SH-SY5Y (cell line): Measurements from ENCODE around the gene RARG.

ENCODE experiments used
- GATA2 ChIP-seq: IDR thresholded peaks from 2 replicates; pipeline ENCODE4 v1.6.1; 2011; ENCODE audit warnings: mild to moderate bottlenecking, low read depth, low read length
- GATA3 ChIP-seq: IDR thresholded peaks from 2 replicates; pipeline ENCODE4 v1.6.1; 2011; ENCODE audit warnings: low read depth, mild to moderate bottlenecking, low read length, moderate library complexity

The RARG gene

DNA sequence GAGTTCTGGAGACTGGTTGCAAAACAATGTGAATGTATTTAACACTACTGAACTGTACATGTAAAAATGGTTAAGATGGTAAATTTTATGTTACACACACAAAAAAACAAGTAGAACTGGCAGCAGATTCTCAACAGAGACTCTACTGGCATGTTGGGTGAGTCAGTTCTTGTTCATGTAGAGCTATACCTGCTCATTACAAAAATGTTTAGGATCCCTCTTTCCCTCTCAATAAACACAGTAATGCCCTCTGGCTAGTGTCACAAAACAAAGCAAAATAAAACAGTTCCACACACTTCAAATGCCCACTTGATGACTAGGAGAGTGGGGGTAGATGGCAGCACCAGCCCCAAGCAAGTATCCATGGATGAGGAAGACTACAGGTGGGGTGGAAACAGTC is 65.2 kb downstream of the RARG start:
- TF ChIP-seq GATA3, result no peak
- no peak for TF ChIP-seq GATA2

DNA sequence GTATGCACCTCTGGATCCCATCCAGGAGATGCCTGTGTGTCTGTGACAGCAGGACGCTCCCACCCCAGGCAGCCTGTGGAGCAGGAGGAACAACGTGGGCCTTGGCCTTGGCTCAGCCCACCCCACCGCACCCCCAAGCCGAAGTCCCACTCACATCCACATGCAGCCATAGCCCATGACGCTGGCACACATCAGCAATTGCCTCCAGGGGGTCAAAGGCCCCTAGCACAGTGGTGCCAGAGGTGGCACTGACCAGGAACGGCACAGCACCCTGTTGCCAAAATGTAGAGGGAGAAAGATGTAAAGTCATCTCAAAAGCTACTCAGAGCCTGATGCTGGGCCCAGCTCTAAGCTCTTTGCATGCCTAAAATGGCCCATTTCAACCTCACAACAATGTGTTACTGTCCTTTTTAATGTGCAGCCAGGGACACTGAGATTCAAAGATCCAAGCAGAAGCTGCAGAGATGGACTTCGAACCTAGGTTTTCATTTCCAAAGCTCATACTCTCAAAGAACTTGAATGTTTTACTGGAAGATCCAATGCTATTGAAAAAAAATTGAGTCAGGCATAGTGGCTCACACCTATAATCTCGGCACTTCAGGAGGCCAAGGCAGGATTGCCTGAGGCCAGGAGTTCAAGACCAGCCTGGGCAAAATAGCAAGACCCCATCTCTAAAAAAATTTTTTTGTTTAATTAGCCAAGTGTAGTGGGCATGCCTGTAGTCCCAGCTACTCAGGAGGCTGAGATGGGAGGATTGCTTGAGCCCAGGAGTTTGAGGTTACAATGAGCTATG is 70.7 kb downstream of the RARG start:
- no peak for TF ChIP-seq GATA2
- no peak for TF ChIP-seq GATA3

DNA sequence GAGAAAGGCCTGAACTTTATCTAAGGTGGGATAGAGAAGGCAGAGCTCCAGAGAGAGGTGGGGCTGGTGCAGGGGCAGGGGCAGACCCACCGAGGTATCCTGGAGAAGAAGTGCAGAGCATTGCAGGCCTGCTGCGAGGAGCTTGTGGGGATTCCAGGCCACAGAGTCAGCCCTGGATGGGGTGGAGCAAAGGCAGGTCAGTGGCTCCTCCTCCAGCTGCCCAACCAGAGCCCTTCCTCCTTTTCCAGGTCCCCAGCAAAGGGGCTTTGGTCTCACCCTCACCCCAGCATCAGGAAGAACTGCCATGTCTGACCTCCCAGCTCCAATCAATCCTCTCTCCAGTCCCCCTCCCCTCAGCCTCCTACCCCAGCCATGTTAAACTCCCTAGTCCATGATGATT is 71.3 kb downstream of the RARG start:
- TF ChIP-seq GATA2, result no peak
- TF ChIP-seq GATA3, result no peak
